Lower leg skin (tissue), 4 donors: Measurements from ENCODE around the gene FIBCD1. TPM values are rescaled to one million over a fixed set of nuclear protein-coding genes. Genes with fewer than 3 reads are reported as not detected.

Source experiments
- DNase-seq, 2 donors: peaks; one replicate each; pipeline ENCODE4 v3.0.0-alpha.2; 2019; ENCODE audit warnings: low spot score in 2 of 2
- H3K4me3 ChIP-seq: fragments of 200-600 bp; sonication (generic); 2 replicates; pipeline ENCODE4 v1.5.1; 2017; ENCODE audit warnings: mild to moderate bottlenecking, low read depth; ENCODE audit not compliant: poor library complexity, severe bottlenecking
- POLR2A ChIP-seq, 2 donors: fragments of 450-650 bp; IDR thresholded peaks; one replicate each; pipeline ENCODE4 v1.6.1; 2016 to 2017; ENCODE audit warnings: antibody characterized with exemption in 2 of 2, mild to moderate bottlenecking in 1 of 2, moderate library complexity in 1 of 2
- WGBS, 2 donors: methylation state at CpG; one replicate each; pipeline ENCODE4 v1.1.5; 2018; 5-methylcytosine and 5-hydroxymethylcytosine counted together
- intact Hi-C: fragments of 100-400 bp; cut with DNase I; formaldehyde crosslinking; loops from one replicate; pipeline ENCODE4 v1.15.0; 2023; ENCODE audit warnings: low total_unique reads
- total RNA-seq, 4 donors: library from RNA; depleted of rRNA; stranded (reverse); fragments of >200 nt; gene quantifications; one replicate each; pipeline ENCODE4 v1.1.0, GENCODE V29; 2016
- TF ChIP-seq, protein P1 (sequence below), 3 donors: fragments of 450-650 bp; IDR thresholded peaks; one replicate each; pipeline ENCODE4 v1.5.1; 2016; ENCODE audit warnings: antibody characterized with exemption in 3 of 3, mild to moderate bottlenecking in 3 of 3, moderate library complexity in 2 of 3

FIBCD1 gene, protein sequence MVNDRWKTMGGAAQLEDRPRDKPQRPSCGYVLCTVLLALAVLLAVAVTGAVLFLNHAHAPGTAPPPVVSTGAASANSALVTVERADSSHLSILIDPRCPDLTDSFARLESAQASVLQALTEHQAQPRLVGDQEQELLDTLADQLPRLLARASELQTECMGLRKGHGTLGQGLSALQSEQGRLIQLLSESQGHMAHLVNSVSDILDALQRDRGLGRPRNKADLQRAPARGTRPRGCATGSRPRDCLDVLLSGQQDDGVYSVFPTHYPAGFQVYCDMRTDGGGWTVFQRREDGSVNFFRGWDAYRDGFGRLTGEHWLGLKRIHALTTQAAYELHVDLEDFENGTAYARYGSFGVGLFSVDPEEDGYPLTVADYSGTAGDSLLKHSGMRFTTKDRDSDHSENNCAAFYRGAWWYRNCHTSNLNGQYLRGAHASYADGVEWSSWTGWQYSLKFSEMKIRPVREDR
- total RNA-seq: under 1 TPM in 2 of 4 donors, not detected in 2; 0.17 to 0.42 TPM

DNA sequence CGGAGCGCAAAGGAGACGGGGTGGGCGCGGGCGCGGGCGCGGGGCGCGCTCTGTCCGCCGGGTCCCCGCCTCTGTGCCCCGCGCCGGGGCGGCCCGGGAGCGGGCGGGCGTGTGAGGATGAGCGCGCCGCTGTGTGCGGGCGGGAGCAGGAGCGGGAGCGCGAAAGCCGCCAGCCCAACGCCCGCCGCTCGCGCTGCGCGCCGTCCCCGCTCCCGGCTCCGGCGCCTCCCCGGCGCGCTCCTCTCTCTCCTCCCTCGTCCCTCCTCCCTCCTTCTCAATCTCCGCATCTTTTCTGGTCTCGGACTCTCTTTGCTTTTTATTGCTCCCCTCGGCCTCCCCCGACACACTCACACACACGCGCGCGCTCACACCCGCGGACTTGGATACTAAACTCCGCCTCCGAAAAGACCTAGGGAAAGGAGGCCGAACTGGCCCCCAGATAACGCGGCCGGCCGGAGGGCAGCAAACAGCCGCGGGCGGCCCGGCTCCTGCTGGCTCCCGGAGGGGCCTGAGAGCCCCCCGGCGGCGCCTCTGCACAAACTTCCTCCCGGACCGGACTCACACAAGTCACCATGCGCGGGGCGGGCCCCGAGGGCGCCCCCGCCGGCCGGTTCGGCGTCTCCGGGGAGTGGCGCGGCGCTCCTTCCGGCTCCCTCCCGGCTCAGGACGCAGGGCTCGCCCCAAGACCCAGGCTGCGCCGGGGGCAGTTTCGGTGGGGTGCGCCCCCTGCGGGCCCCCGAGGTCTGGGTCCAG lies at the start of gene FIBCD1:
Gene FIBCD1, minus strand, starts transcription at position 596 of the 753 bp plus-strand sequence. CDS start 640 bp downstream, outside the sequence.
- WGBS, 2 donors: 1% methylated on average over 41 to 86 of the region's 98 CpGs
- intact Hi-C loops: loop anchor here (10.0 kb wide), 1 partner anchor 64 kb away; no protein-coding TSS in a partner anchor
- H3K4me3 ChIP-seq: peak within 1 kb of the TSS; percentile 33
- no peak for DNase-seq
- no peak for TF ChIP-seq POLR2A (IDR thresholded peaks at IDR 0.05)
- TF ChIP-seq, protein P1, sequence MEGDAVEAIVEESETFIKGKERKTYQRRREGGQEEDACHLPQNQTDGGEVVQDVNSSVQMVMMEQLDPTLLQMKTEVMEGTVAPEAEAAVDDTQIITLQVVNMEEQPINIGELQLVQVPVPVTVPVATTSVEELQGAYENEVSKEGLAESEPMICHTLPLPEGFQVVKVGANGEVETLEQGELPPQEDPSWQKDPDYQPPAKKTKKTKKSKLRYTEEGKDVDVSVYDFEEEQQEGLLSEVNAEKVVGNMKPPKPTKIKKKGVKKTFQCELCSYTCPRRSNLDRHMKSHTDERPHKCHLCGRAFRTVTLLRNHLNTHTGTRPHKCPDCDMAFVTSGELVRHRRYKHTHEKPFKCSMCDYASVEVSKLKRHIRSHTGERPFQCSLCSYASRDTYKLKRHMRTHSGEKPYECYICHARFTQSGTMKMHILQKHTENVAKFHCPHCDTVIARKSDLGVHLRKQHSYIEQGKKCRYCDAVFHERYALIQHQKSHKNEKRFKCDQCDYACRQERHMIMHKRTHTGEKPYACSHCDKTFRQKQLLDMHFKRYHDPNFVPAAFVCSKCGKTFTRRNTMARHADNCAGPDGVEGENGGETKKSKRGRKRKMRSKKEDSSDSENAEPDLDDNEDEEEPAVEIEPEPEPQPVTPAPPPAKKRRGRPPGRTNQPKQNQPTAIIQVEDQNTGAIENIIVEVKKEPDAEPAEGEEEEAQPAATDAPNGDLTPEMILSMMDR (IDR thresholded peaks at IDR 0.05): no peak

DNA sequence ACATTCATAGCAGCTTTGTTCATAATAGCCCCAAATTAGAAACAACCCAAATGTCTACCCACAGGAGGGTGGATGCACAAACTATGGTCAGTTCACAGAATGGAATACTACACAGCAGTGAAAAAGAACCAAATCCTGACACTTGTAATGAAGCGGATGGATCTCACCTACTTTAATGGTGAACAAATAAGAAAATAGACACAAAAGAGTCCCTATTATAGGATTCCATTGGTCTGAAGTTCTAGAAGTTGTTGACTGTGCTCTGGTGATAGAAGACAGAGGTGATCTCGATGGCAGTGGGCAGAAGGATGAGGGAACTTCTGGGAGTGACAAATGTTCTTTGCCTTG lies 49.3 kb upstream of the FIBCD1 start:
- 44 to 100% methylated on average over 2 of the region's 2 CpGs for WGBS, 2 donors
- intact Hi-C loops: no loop called here
- DNase-seq: no peak
- H3K4me3 ChIP-seq: no peak overlapping the region
- TF ChIP-seq POLR2A (IDR thresholded peaks at IDR 0.05): no peak

DNA sequence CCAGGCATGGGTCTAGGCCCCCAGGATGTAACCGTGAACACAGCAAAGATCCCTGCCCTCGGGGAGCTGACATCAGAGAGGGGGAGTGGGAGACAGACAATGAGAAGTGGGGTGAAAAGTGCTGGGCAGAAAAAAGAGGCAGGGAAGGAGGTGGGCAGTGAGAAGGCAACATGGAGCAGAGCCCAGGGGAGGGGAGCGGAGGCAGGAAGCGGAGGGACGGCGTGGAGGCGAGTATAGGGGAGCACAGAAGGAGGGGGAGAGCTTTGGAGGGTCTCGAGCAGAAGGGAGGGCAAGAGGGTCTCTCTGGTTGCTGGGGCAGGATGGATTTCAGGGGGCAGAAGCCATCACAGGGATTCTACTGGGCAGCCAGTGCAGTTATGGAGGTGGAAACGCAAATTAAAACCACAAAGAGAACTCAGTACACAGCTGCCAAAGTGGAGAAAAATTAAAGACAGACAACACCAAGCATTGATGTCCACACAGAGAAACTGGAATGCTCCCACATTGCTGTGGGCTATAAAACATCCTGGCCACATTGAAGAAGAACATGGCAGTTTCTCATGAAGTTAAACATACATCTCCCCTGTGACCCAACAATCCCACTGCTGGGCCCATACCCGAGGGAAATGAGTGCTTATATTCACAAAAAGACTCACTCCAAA lies 48.8 kb upstream of the FIBCD1 start:
- H3K4me3 ChIP-seq: no peak overlapping the region
- intact Hi-C loops: no loop called here
- 60 to 64% methylated on average over 10 of the region's 10 CpGs for WGBS, 2 donors
- DNase-seq: no peak
- TF ChIP-seq, protein P1 (IDR thresholded peaks at IDR 0.05): no peak
- TF ChIP-seq POLR2A (IDR thresholded peaks at IDR 0.05): no peak

DNA sequence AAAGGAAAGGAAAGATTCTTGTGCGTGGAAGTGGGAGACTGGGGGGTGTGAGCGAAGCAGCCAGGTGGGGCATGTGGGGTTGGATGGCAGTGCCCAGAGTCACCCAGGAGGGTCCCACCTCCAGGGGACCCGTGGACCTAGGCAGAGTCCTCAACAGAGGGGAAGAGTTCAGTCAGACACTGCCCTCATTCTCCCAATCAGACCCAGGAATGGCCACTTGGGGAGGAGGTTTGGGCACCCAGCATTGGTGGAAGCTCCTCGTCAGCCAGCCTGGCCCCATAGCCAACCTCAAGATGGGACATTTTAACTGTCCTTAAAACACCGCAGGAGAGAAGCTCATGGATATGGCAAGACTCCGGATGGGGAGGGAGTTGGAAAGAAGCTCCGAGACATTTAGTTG lies 48.0 kb upstream of the FIBCD1 start:
- 74 to 81% methylated on average over 7 of the region's 7 CpGs for WGBS, 2 donors
- intact Hi-C loops: no loop called here
- H3K4me3 ChIP-seq: no peak overlapping the region
- no peak for TF ChIP-seq POLR2A (IDR thresholded peaks at IDR 0.05)
- TF ChIP-seq, protein P1 (IDR thresholded peaks at IDR 0.05): no peak
- no peak for DNase-seq

DNA sequence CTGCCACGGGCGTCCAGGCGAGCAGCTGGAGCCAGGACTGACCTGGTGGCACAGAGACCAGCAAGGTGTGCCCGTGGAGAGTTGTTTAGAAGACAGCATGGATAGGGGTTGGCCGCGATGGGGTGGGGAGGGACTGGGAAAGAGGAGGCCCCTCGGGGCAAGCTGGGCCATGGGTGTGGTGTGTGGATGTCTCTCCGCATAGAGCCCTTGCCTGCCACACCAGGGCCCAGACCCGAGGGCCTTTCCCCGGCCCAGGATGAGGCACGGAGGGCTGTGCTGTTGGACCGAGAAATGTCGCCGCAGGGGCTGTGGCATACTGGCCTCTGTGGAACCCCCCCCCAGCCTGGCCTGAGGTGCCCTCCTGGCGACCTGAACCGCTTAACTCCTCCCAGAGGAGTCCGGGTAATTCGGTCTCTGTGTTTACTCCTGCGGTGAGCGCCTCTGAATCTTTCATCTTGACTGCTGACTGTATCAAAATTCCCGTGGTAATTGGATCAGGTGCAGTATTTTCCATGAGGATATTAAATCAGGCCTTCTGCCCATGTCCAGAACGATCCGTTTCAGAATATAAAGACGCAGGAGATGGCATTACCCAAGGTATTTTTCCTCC lies 47.4 kb upstream of the FIBCD1 start:
- no peak for DNase-seq
- intact Hi-C loops: no loop called here
- H3K4me3 ChIP-seq: no peak overlapping the region
- TF ChIP-seq, protein P1 (IDR thresholded peaks at IDR 0.05): no peak
- TF ChIP-seq POLR2A (IDR thresholded peaks at IDR 0.05): no peak
- 50 to 51% methylated on average over 20 to 24 of the region's 24 CpGs for WGBS, 2 donors
